ENCODE measurements around the gene TRIM74.

Gene TRIM74

DNA sequence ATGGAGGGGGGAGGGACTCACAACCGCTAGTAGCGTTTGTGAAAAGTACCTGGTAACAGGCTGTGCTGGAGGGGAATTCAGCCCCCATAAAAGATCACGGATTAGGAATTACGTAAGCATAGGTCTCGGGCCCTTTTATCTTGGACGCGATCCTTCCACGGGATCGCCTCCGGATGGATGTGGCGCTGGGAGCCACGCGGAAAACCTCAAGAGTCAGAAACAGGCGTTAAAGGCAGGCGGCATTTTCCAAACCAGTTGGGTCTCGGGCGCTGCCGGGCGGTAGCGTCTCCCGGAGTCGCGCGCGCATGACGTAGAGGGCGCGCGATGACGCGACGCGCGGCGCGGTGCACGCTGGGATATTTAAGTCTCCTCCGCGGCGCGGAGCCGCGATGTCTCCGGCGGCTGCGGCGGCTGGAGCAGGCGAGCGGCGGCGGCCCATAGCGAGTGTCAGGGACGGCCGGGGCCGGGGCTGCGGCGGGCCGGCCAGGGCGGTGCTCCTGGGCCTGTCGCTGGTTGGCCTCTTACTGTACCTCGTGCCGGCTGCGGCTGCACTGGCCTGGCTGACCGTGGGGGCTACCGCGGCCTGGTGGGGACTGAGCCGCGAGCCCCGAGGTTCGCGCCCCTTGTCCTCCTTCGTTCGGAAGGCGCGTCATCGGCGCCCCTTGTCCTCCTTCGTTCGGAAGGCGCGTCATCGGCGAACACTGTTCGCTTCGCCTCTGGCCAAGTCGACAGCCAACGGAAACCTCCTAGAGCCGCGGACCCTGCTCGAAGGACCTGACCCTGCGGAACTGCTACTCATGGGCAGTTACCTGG is 44.3 kb downstream of the TRIM74 start, which contains the start of gene POM121 (continued):
- TF ChIP-seq, protein P1, sequence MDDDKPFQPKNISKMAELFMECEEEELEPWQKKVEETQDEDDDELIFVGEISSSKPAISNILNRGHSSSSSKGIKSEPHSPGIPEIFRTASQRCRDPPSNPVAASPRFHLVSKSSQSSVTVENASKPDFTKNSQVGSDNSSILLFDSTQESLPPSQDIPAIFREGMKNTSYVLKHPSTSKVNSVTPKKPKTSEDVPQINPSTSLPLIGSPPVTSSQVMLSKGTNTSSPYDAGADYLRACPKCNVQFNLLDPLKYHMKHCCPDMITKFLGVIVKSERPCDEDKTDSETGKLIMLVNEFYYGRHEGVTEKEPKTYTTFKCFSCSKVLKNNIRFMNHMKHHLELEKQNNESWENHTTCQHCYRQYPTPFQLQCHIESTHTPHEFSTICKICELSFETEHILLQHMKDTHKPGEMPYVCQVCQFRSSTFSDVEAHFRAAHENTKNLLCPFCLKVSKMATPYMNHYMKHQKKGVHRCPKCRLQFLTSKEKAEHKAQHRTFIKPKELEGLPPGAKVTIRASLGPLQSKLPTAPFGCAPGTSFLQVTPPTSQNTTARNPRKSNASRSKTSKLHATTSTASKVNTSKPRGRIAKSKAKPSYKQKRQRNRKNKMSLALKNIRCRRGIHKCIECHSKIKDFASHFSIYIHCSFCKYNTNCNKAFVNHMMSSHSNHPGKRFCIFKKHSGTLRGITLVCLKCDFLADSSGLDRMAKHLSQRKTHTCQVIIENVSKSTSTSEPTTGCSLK (tag by site-specific recombination; IDR thresholded peaks at IDR 0.05), result no peak
- TF ChIP-seq KLF16 (tag by site-specific recombination; IDR thresholded peaks at IDR 0.05) (no peak), ZNF600 (tag by site-specific recombination; IDR thresholded peaks at IDR 0.05) (peak; percentile 59; the same call in 1 of the 2 replicates), MZF1 (tag by site-specific recombination; IDR thresholded peaks at IDR 0.05; ENCODE audit: borderline replicate concordance) (no peak), ZNF560 (tag by site-specific recombination; IDR thresholded peaks at IDR 0.05; ENCODE audit: borderline replicate concordance) (no peak), ZNF48 (tag by site-specific recombination; IDR thresholded peaks at IDR 0.05) (no peak), ZNF624 (tag by site-specific recombination; IDR thresholded peaks at IDR 0.05) (no peak), ZBTB49 (tag by site-specific recombination; IDR thresholded peaks at IDR 0.05; ENCODE audit: low read depth) (no peak), ZNF530 (tag by site-specific recombination; IDR thresholded peaks at IDR 0.05; ENCODE audit: low read depth) (no peak), ZBTB17 (tag by site-specific recombination; IDR thresholded peaks at IDR 0.05) (peak; percentile 92), YY1 (tag by site-specific recombination; IDR thresholded peaks at IDR 0.05) (0 out of 2 replicates have a peak, but pooled peaks have one; percentile 31), YY2 (tag by site-specific recombination; IDR thresholded peaks at IDR 0.05) (0 out of 2 replicates have a peak, but pooled peaks have one; percentile 45), ZNF654 (tag by site-specific recombination; IDR thresholded peaks at IDR 0.05; ENCODE audit: low read depth) (no peak), ZNF391 (tag by site-specific recombination; IDR thresholded peaks at IDR 0.05; ENCODE audit: borderline replicate concordance, low read depth) (0 out of 2 replicates have a peak, but pooled peaks have one; percentile 16), ZNF639 (tag by site-specific recombination; IDR thresholded peaks at IDR 0.05) (peak; percentile 51; the same call in 1 of the 2 replicates), PRDM4 (tag by site-specific recombination; IDR thresholded peaks at IDR 0.05) (no peak), ZNF37A (tag by site-specific recombination; IDR thresholded peaks at IDR 0.05) (no peak), ZNF24 (tag by site-specific recombination; IDR thresholded peaks at IDR 0.05) (no peak), ZNF19 (tag by site-specific recombination; IDR thresholded peaks at IDR 0.05; ENCODE audit: low read depth) (no peak), ZBTB11 (tag by site-specific recombination; conservative IDR thresholded peaks at IDR 0.05; ENCODE audit: low read depth) (no peak), SP7 (tag by site-specific recombination; IDR thresholded peaks at IDR 0.05) (0 out of 2 replicates have a peak, but pooled peaks have one; percentile 13), ZBTB26 (tag by site-specific recombination; optimal IDR thresholded peaks at IDR 0.05) (peak; percentile 87), ZBTB8A (tag by site-specific recombination; IDR thresholded peaks at IDR 0.05) (peak; percentile 97)
- TF ChIP-seq, protein P2, sequence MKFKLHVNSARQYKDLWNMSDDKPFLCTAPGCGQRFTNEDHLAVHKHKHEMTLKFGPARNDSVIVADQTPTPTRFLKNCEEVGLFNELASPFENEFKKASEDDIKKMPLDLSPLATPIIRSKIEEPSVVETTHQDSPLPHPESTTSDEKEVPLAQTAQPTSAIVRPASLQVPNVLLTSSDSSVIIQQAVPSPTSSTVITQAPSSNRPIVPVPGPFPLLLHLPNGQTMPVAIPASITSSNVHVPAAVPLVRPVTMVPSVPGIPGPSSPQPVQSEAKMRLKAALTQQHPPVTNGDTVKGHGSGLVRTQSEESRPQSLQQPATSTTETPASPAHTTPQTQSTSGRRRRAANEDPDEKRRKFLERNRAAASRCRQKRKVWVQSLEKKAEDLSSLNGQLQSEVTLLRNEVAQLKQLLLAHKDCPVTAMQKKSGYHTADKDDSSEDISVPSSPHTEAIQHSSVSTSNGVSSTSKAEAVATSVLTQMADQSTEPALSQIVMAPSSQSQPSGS (tag by site-specific recombination; IDR thresholded peaks at IDR 0.05; ENCODE audit: low read depth), result no peak; the same call in 1 of the 2 replicates

Data from HEK293 (cell line).